ENCODE measurements around the gene CADM4. TPM values are rescaled to one million over a fixed set of nuclear protein-coding genes. Genes with fewer than 3 reads are reported as not detected.

Gene CADM4
- total and polyA plus RNA-seq, 2 experiments from 2014 or later, result 16.6 to 22.7 TPM

DNA sequence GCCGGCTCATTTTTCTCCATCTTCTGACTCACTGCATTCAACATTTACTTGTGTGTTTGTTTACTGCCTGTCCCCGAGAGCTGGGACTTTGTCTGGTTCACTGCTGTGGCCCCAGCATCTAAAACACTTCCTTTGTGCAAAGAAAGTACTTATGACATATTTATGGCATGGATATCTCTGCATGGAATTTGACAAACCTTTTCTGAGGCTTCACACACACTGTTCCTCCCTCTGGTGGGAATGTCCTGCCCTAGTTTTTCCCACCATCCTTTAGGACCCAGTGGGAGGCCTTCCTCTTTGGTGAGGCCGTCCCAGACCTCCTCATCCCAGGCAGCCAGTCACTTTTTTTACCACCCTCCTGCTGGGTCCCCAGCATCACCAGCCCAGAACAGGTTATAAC is 29.2 kb downstream of the CADM4 start:
- H3K4me2 ChIP-seq, result no peak overlapping the region
- DNase-seq (ENCODE audit: low spot score), result no peak
- no peaks in the 10 kb centered on the region for H3K9me3 ChIP-seq (ENCODE audit: low read depth)
- H3K27ac ChIP-seq, result no peak overlapping the region
- no peak overlapping the region for H2AFZ ChIP-seq
- WGBS (ENCODE audit: low lambda C conversion rate, missing lambda C conversion rate), result 78% methylated on average over 3 of the region's 3 CpGs
- no peaks in the 10 kb centered on the region for H3K36me3 ChIP-seq (replicated peaks; ENCODE audit: insufficient read depth, low read depth)
- TF ChIP-seq EZH2phosphoT487 (IDR thresholded peaks at IDR 0.05; ENCODE audit: low read depth, severe bottlenecking, unreplicated experiment) (no peak), EZH2 (IDR thresholded peaks at IDR 0.05; ENCODE audit: borderline replicate concordance) (no peak), CTCF (IDR thresholded peaks at IDR 0.05; ENCODE audit: poor library complexity) (no peak)
- H3K4me1 ChIP-seq (ENCODE audit: insufficient read depth), result no peaks in the 10 kb centered on the region
- no peaks in the 10 kb centered on the region for H3K27me3 ChIP-seq
- H3K79me2 ChIP-seq, result peaks cover 20% of the 10 kb centered on the region
- H3K4me3 ChIP-seq, result no peak overlapping the region
- no peaks in the 10 kb centered on the region for H4K20me1 ChIP-seq (ENCODE audit: insufficient read depth, poor library complexity, severe bottlenecking)
- H3K9me2 ChIP-seq (replicated peaks; ENCODE audit: insufficient read depth), result no peaks in the 10 kb centered on the region

DNA sequence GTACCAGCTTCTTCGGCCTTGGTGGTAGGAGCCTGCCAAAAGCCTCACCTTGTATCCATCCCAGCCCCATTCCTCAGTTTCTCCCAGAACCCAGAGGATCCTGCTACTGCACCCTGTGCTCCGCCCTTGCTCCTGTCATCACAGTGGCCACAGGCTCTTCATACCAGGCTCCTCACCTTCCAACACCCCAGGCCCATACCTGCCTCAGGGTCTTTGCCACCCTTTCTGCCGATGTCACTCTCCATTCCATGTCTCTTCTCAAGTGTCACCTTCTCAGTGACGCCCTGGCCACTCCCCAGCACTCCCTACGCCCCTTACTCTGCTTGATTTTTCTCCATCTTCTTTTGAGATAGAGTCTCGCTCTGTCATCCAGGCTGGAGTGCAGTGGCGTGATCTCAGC is 29.8 kb downstream of the CADM4 start:
- TF ChIP-seq EZH2phosphoT487 (IDR thresholded peaks at IDR 0.05; ENCODE audit: low read depth, severe bottlenecking, unreplicated experiment), result no peak
- TF ChIP-seq CTCF (IDR thresholded peaks at IDR 0.05; ENCODE audit: poor library complexity), result no peak
- no peak for TF ChIP-seq EZH2 (IDR thresholded peaks at IDR 0.05; ENCODE audit: borderline replicate concordance)
- Histone ChIP-seq H3K27me3 (no peaks in the 10 kb centered on the region), H3K36me3 (replicated peaks; ENCODE audit: insufficient read depth, low read depth) (no peaks in the 10 kb centered on the region), H3K4me2 (no peak overlapping the region), H3K27ac (no peak overlapping the region), H3K79me2 (peaks cover 14% of the 10 kb centered on the region), H3K9me3 (ENCODE audit: low read depth) (no peaks in the 10 kb centered on the region), H2AFZ (no peak overlapping the region), H3K4me3 (no peak overlapping the region), H3K4me1 (ENCODE audit: insufficient read depth) (no peaks in the 10 kb centered on the region), H4K20me1 (ENCODE audit: insufficient read depth, poor library complexity, severe bottlenecking) (no peaks in the 10 kb centered on the region), H3K9me2 (replicated peaks; ENCODE audit: insufficient read depth) (no peaks in the 10 kb centered on the region)
- DNase-seq (ENCODE audit: low spot score), result no peak
- 91% methylated on average over 7 of the region's 7 CpGs for WGBS (ENCODE audit: low lambda C conversion rate, missing lambda C conversion rate)

- no peak overlapping the region for H2AFZ ChIP-seq
- TF ChIP-seq CTCF (IDR thresholded peaks at IDR 0.05; ENCODE audit: poor library complexity) (no peak), EZH2phosphoT487 (IDR thresholded peaks at IDR 0.05; ENCODE audit: low read depth, severe bottlenecking, unreplicated experiment) (no peak), EZH2 (IDR thresholded peaks at IDR 0.05; ENCODE audit: borderline replicate concordance) (no peak)
- WGBS (ENCODE audit: low lambda C conversion rate, missing lambda C conversion rate), result 95% methylated on average over 21 of the region's 28 CpGs
- no peak overlapping the region for H3K4me3 ChIP-seq
- H3K9me2 ChIP-seq (replicated peaks; ENCODE audit: insufficient read depth), result no peaks in the 10 kb centered on the region
- no peak for DNase-seq (ENCODE audit: low spot score)
- no peak overlapping the region for H3K27ac ChIP-seq
- H3K4me2 ChIP-seq, result no peak overlapping the region
- no peaks in the 10 kb centered on the region for H3K4me1 ChIP-seq (ENCODE audit: insufficient read depth)
- H4K20me1 ChIP-seq (ENCODE audit: insufficient read depth, poor library complexity, severe bottlenecking), result no peaks in the 10 kb centered on the region
- H3K27me3 ChIP-seq, result no peaks in the 10 kb centered on the region
- no peaks in the 10 kb centered on the region for H3K36me3 ChIP-seq (replicated peaks; ENCODE audit: insufficient read depth, low read depth)
- H3K9me3 ChIP-seq (ENCODE audit: low read depth), result no peaks in the 10 kb centered on the region
- peaks cover 8% of the 10 kb centered on the region for H3K79me2 ChIP-seq
These were observed 32.1 kb downstream of the CADM4 start for GRCh38 chr19:43607238-43608205.
